ENCODE data around the gene ONECUT3. TPM values are rescaled to one million over a fixed set of nuclear protein-coding genes. Genes with fewer than 3 reads are reported as not detected.

ONECUT3 gene
- total RNA-seq, 8 experiments from 2014 or later: 0.11 to 3.7 (median 0.35) TPM; not detected in 1

GRCh38 chr19:1745589-1746031 lies 7.7 kb upstream of the ONECUT3 start:
- H3K27ac ChIP-seq: no peak overlapping the region
- peaks cover 0 to 27% of the 10 kb centered on the region in 2 donors for H3K4me1 ChIP-seq (replicated peaks in 1 of 2)
- in situ Hi-C loops (cut with MboI; ENCODE audit: low pct_unique_long_range_greater_than_20kb in 2 of 9, low sequenced_read_pairs in 9 of 9, unreplicated experiment in 9 of 9): no loop called here
- 14% methylated on average over 5 of the region's 14 CpGs; no CpG with 5 or more reads in 9 of the 10 experiments for WGBS, 10 experiments
- no peak overlapping the region for H3K4me3 ChIP-seq
- ATAC-seq (replicated peaks in 6 of 8): peak in 1 of 8 experiments; percentile 25

GRCh38 chr19:1746401-1747284 lies 6.7 kb upstream of the ONECUT3 start:
- Histone ChIP-seq H3K4me3 (no peak overlapping the region), H3K27ac (no peak overlapping the region), H3K4me1 (replicated peaks in 1 of 2) (peaks cover 0 to 27% of the 10 kb centered on the region in 2 donors)
- in situ Hi-C loops (cut with MboI; ENCODE audit: low pct_unique_long_range_greater_than_20kb in 2 of 9, low sequenced_read_pairs in 9 of 9, unreplicated experiment in 9 of 9): no loop called here
- ATAC-seq (replicated peaks in 6 of 8): peak; percentile 17 to 63 (median 33)
- WGBS, 10 experiments: 0 to 20% (median 0%) methylated on average over 1 to 9 of the region's 31 CpGs; no CpG with 5 or more reads in 5 of the 10 experiments

GRCh38 chr19:1747285-1748114 lies 5.8 kb upstream of the ONECUT3 start:
- peak in 7 of 8 experiments; percentile 19 to 68 (median 43) for ATAC-seq (replicated peaks in 6 of 8)
- in situ Hi-C loops (cut with MboI; ENCODE audit: low pct_unique_long_range_greater_than_20kb in 2 of 9, low sequenced_read_pairs in 9 of 9, unreplicated experiment in 9 of 9): no loop called here
- Histone ChIP-seq H3K4me3 (no peak overlapping the region), H3K4me1 (replicated peaks in 1 of 2) (peaks cover 0 to 27% of the 10 kb centered on the region in 2 donors), H3K27ac (no peak overlapping the region)
- 30% methylated on average over 4 of the region's 22 CpGs; no CpG with 5 or more reads in 9 of the 10 experiments for WGBS, 10 experiments

- in situ Hi-C loops (cut with MboI; ENCODE audit: low pct_unique_long_range_greater_than_20kb in 2 of 9, low sequenced_read_pairs in 9 of 9, unreplicated experiment in 9 of 9): no loop called here
- peak in 2 of 8 experiments; percentile 33 to 54 for ATAC-seq (replicated peaks in 6 of 8)
- WGBS, 10 experiments: 0 to 10% methylated on average over 2 to 5 of the region's 61 CpGs; no CpG with 5 or more reads in 8 of the 10 experiments
- Histone ChIP-seq H3K4me1 (replicated peaks in 1 of 2) (peaks cover 0 to 27% of the 10 kb centered on the region in 2 donors), H3K27ac (no peak overlapping the region), H3K4me3 (no peak overlapping the region)
Observed at GRCh38 chr19:1748115-1748872, 5.0 kb upstream of the ONECUT3 start.

- 0 to 5% (median 1%) methylated on average over 1 to 8 of the region's 45 CpGs; no CpG with 5 or more reads in 6 of the 10 experiments for WGBS, 10 experiments
- no peak for ATAC-seq (replicated peaks in 6 of 8)
- H3K4me3 ChIP-seq: no peak overlapping the region
- in situ Hi-C loops (cut with MboI; ENCODE audit: low pct_unique_long_range_greater_than_20kb in 2 of 9, low sequenced_read_pairs in 9 of 9, unreplicated experiment in 9 of 9): no loop called here
- H3K4me1 ChIP-seq (replicated peaks in 1 of 2): peaks cover 0 to 27% of the 10 kb centered on the region in 2 donors
- no peak overlapping the region for H3K27ac ChIP-seq
Observed at GRCh38 chr19:1748873-1749341, 4.4 kb upstream of the ONECUT3 start.

GRCh38 chr19:1749373-1750342 lies 3.6 kb upstream of the ONECUT3 start:
- in situ Hi-C loops (cut with MboI; ENCODE audit: low pct_unique_long_range_greater_than_20kb in 2 of 9, low sequenced_read_pairs in 9 of 9, unreplicated experiment in 9 of 9): loop anchor here in 1 of 9 experiments (25.0 kb wide), 1 partner anchor 212 kb away; no protein-coding TSS in a partner anchor
- Histone ChIP-seq H3K4me1 (replicated peaks in 1 of 2) (peaks cover 0 to 27% of the 10 kb centered on the region in 2 donors), H3K27ac (no peak overlapping the region), H3K4me3 (peak overlapping the region in 1 of 5 donors; percentile 11)
- ATAC-seq (replicated peaks in 6 of 8): no peak
- WGBS, 10 experiments: 0 to 5% (median 5%) methylated on average over 4 to 12 of the region's 99 CpGs; no CpG with 5 or more reads in 7 of the 10 experiments

GRCh38 chr19:1750343-1751021 lies 2.8 kb upstream of the ONECUT3 start:
- Histone ChIP-seq H3K4me1 (replicated peaks in 1 of 2) (peaks cover 2 to 20% of the 10 kb centered on the region in 2 donors), H3K27ac (no peak overlapping the region), H3K4me3 (no peak overlapping the region)
- in situ Hi-C loops (cut with MboI; ENCODE audit: low pct_unique_long_range_greater_than_20kb in 2 of 9, low sequenced_read_pairs in 9 of 9, unreplicated experiment in 9 of 9): loop anchor here in 1 of 9 experiments (25.0 kb wide), 1 partner anchor 213 kb away; no protein-coding TSS in a partner anchor
- ATAC-seq (replicated peaks in 6 of 8): no peak
- 0% methylated on average over 1 of the region's 14 CpGs; no CpG with 5 or more reads in 8 of the 10 experiments for WGBS, 10 experiments

GRCh38 chr19:1751367-1752008 lies 1.8 kb upstream of the ONECUT3 start:
- Histone ChIP-seq H3K4me3 (no peak overlapping the region), H3K4me1 (replicated peaks in 1 of 2) (peaks cover 6 to 23% of the 10 kb centered on the region in 2 donors), H3K27ac (no peak overlapping the region)
- no peak for ATAC-seq (replicated peaks in 6 of 8)
- in situ Hi-C loops (cut with MboI; ENCODE audit: low pct_unique_long_range_greater_than_20kb in 2 of 9, low sequenced_read_pairs in 9 of 9, unreplicated experiment in 9 of 9): loop anchor here in 1 of 9 experiments (25.0 kb wide), 1 partner anchor 214 kb away; no protein-coding TSS in a partner anchor
- 0 to 40% (median 7%) methylated on average over 1 to 6 of the region's 16 CpGs; no CpG with 5 or more reads in 3 of the 10 experiments for WGBS, 10 experiments

GRCh38 chr19:1752009-1752756 lies 1.1 kb upstream of the ONECUT3 start:
- 0 to 33% (median 15%) methylated on average over 1 to 5 of the region's 16 CpGs; no CpG with 5 or more reads in 6 of the 10 experiments for WGBS, 10 experiments
- no peak for ATAC-seq (replicated peaks in 6 of 8)
- Histone ChIP-seq H3K4me3 (no peak overlapping the region), H3K4me1 (replicated peaks in 1 of 2) (peaks cover 6 to 22% of the 10 kb centered on the region in 2 donors), H3K27ac (no peak overlapping the region)
- in situ Hi-C loops (cut with MboI; ENCODE audit: low pct_unique_long_range_greater_than_20kb in 2 of 9, low sequenced_read_pairs in 9 of 9, unreplicated experiment in 9 of 9): loop anchor here in 1 of 9 experiments (25.0 kb wide), 1 partner anchor 215 kb away; no protein-coding TSS in a partner anchor

Data from motor neuron (in vitro differentiated cells).